ENCODE data around the gene HRH4. TPM values are rescaled to one million over a fixed set of nuclear protein-coding genes. Genes with fewer than 3 reads are reported as not detected.

HRH4 gene, protein sequence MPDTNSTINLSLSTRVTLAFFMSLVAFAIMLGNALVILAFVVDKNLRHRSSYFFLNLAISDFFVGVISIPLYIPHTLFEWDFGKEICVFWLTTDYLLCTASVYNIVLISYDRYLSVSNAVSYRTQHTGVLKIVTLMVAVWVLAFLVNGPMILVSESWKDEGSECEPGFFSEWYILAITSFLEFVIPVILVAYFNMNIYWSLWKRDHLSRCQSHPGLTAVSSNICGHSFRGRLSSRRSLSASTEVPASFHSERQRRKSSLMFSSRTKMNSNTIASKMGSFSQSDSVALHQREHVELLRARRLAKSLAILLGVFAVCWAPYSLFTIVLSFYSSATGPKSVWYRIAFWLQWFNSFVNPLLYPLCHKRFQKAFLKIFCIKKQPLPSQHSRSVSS
- under 1 TPM; 0.16 to 0.26 TPM for total RNA-seq

DNA sequence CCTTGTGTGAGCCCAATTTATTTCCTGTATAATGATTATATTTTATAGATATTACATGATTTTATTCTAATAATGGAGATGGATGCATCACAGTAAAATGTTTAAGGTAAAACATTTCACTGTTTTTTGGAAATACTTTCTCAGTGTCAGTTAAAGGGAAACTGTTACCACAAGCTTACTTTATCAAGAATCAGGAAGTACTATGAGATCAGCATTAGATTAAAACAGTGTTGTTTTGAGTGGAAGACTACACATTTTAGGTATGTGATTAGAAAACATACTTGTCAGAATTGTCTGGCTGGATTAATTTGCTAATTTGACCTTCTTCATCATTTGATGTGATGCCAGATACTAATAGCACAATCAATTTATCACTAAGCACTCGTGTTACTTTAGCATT is at the start of gene HRH4:
Gene HRH4 (plus strand): TSS at position 250 of the 400 bp plus-strand sequence. CDS start 92 bp downstream, at position 342.
- ChIA-PET CTCF (interaction anchor here (0.6 to 2.1 kb wide), 10 partner anchors 11 to 719 kb away, joined by 3 to 12 read pairs (median 4); no protein-coding TSS in a partner anchor), POLR2A (interaction anchor here (0.7 kb wide), 1 partner anchor 34 kb away, joined by 3 read pairs; no protein-coding TSS in a partner anchor)
- Mint-ChIP-seq H3K4me3 (no peak within 1 kb of the TSS), H3K27ac (no peak within 1 kb of the TSS), H3K27me3 (peaks cover 3% of the 10 kb centered on the region), H3K4me1 (peaks cover 35% of the 10 kb centered on the region), H3K9me3 (ENCODE audit: low read depth) (peaks cover 4% of the 10 kb centered on the region), H3K36me3 (ENCODE audit: low read depth) (peaks cover 6% of the 10 kb centered on the region)
- DNase-seq (no peak), ATAC-seq (peak; percentile 31)
- intact Hi-C loops (cut with DNase I, micrococcal nuclease), result no loop called here

DNA sequence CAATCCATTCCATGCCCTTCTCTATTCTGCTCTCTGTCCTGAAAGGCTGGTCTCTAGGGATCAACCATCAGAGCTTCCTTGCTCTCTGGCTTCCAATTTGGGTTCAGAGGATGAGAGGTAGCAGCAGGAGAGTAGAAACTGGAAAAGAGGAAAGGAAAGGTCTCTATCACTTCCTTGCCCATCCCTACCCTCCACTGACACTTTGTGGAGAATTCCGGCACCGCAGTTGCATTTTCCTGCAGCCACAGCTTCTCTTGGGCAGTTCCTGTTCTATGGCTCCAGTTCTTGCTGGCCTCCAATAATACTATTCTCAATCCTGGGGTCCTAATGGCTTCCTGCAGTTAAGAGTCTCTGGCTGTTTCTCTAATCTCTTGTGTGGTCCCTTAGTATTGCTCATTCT is 47.3 kb upstream of the HRH4 start:
- no peak overlapping the region for H3K4me3 Mint-ChIP-seq
- no peak overlapping the region for H3K27ac Mint-ChIP-seq
- no peak for ATAC-seq
- H3K27me3 Mint-ChIP-seq, result peaks cover 31% of the 10 kb centered on the region
- H3K36me3 Mint-ChIP-seq (ENCODE audit: low read depth), result peaks cover 1% of the 10 kb centered on the region
- peaks cover 28% of the 10 kb centered on the region for H3K4me1 Mint-ChIP-seq
- H3K9me3 Mint-ChIP-seq (ENCODE audit: low read depth), result peaks cover 5% of the 10 kb centered on the region
- intact Hi-C loops (cut with DNase I, micrococcal nuclease), result loop anchor here (2.0 to 5.0 kb wide), 4 partner anchors 14 to 259 kb away; partner anchors contain the start of gene IMPACT (in 1 of the 2)
- ChIA-PET POLR2A (interaction anchor here (0.6 to 1.3 kb wide), 3 partner anchors 15 to 44 kb away, joined by 3 to 5 read pairs (median 4); partner anchors contain the start of gene OSBPL1A), CTCF (interaction anchor here (0.8 to 2.9 kb wide), 4 partner anchors 40 to 80 kb away, joined by 3 to 11 read pairs (median 4); no protein-coding TSS in a partner anchor)
- no peak for DNase-seq

DNA sequence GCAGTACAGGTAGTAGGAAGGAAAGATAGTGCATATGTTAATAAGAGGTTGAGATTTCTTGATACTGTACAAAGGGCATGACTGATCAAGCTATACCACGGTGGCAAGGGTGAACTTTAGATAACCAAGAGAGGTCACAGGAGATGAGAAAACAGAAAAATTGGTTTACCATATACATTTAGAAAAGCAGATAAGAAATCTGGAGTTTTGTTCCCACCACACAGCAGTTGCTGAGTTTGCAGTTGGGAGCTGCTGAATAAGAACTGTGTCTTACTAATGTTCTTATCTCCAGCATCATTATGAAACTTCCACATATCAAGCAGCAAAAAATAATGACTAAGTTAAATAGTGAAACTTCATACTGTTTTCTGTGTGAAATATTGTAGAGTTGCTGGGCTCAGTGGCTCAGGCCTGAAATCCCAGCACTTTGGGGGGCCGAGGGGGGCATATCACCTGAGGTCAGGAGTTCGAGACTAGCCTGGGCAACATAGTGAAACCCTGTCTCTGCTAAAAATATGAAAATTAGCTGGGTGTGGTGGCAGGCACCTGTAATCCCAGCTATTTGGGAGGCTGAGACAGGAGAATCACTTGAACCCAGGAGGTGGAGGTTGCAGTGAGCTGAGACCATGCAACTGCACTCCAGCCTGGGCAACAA is 46.0 kb upstream of the HRH4 start:
- H3K36me3 Mint-ChIP-seq (ENCODE audit: low read depth), result peaks cover 1% of the 10 kb centered on the region
- H3K4me3 Mint-ChIP-seq, result no peak overlapping the region
- DNase-seq, result peak; percentile 52
- peak; percentile 85 for ATAC-seq
- ChIA-PET CTCF (interaction anchor here (0.6 to 2.9 kb wide), 8 partner anchors 13 to 100 kb away, joined by 3 to 19 read pairs (median 4); no protein-coding TSS in a partner anchor), POLR2A (interaction anchor here (0.6 to 1.3 kb wide), 3 partner anchors 12 to 46 kb away, joined by 3 to 9 read pairs (median 5); partner anchors contain the start of genes IMPACT and OSBPL1A)
- peaks cover 5% of the 10 kb centered on the region for H3K9me3 Mint-ChIP-seq (ENCODE audit: low read depth)
- peaks cover 28% of the 10 kb centered on the region for H3K4me1 Mint-ChIP-seq
- intact Hi-C loops (cut with DNase I, micrococcal nuclease), result loop anchor here (1.0 to 5.0 kb wide), 7 partner anchors 12 to 258 kb away; partner anchors contain the start of gene IMPACT (in 1 of the 2)
- no peak overlapping the region for H3K27ac Mint-ChIP-seq
- peaks cover 30% of the 10 kb centered on the region for H3K27me3 Mint-ChIP-seq

DNA sequence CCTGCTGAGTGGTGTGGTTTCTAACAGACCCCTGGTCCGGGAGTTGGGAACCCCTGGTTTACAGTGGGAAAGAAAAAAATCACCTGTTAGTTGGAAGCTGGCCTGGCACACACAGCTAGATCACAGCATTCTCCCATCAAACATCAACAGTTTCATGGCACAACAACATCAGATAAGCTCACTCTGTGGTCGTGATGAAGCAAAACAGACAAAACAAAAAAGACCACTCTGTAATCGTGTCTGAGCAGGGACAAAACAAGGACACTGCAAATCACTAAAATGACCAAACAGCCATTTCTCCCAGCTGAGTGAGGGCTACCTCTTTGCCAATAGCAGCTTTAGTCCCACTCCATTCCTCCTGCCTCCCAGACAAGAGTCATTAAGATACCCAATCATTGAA is 43.0 kb upstream of the HRH4 start:
- peaks cover 1% of the 10 kb centered on the region for H3K36me3 Mint-ChIP-seq (ENCODE audit: low read depth)
- peaks cover 5% of the 10 kb centered on the region for H3K9me3 Mint-ChIP-seq (ENCODE audit: low read depth)
- H3K27ac Mint-ChIP-seq, result no peak overlapping the region
- ChIA-PET CTCF (interaction anchor here (0.9 kb wide), 1 partner anchor 13 kb away, joined by 3 read pairs; no protein-coding TSS in a partner anchor), POLR2A (interaction anchor here (0.7 kb wide), 1 partner anchor 23 kb away, joined by 3 read pairs; no protein-coding TSS in a partner anchor)
- H3K27me3 Mint-ChIP-seq, result peaks cover 34% of the 10 kb centered on the region
- no peak for DNase-seq
- no peak for ATAC-seq
- peaks cover 26% of the 10 kb centered on the region for H3K4me1 Mint-ChIP-seq
- intact Hi-C loops (cut with DNase I, micrococcal nuclease), result no loop called here
- no peak overlapping the region for H3K4me3 Mint-ChIP-seq

DNA sequence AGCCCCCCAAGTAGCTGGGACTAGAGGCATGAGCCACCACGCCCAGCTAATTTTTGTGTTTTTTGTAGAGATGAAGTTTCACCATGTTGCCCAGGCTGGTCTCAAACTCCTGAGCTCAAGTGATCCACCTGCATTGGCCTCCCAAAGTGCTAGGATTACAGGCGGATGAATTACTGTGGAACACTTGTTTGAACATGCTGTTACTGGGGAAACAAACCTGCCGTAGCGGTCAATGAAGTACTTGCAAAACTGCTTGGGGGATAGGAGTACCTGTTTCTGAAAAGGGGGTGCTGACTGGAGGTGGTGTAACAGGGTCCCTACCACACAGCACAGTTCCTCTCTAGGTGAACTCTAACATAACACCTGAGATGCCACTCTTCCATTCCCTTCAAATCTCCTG is 39.9 kb upstream of the HRH4 start:
- DNase-seq (no peak), ATAC-seq (no peak)
- H3K27ac Mint-ChIP-seq, result no peak overlapping the region
- ChIA-PET POLR2A (no interaction called here), CTCF (no interaction called here)
- H3K4me1 Mint-ChIP-seq, result peaks cover 4% of the 10 kb centered on the region
- H3K27me3 Mint-ChIP-seq, result peaks cover 48% of the 10 kb centered on the region
- peaks cover 1% of the 10 kb centered on the region for H3K36me3 Mint-ChIP-seq (ENCODE audit: low read depth)
- intact Hi-C loops (cut with DNase I, micrococcal nuclease), result loop anchor here in 1 of 2 experiments (10.0 kb wide), 1 partner anchor 966 kb away; the partner anchor contains the start of gene RIOK3
- no peak overlapping the region for H3K4me3 Mint-ChIP-seq
- H3K9me3 Mint-ChIP-seq (ENCODE audit: low read depth), result peaks cover 1% of the 10 kb centered on the region

DNA sequence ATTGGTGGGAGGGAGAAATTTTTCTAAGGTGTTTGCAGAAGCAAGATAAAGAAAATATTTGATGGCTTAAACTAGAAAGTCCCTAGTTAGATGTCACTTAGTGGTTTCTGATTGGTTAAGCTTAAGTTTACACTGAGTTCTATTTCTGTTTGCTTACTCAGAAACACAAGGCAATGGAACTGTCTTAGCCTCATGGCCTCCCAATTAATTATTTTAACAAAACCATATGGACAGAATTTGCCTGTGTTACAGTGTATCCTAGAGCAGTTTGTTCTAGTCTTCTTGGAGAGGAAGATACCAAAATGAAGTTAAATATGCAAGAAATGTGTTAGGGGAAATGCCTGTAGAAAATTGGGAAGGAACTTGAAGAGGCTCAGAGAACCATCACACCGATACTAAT is 38.6 kb upstream of the HRH4 start:
- no peak overlapping the region for H3K4me3 Mint-ChIP-seq
- H3K9me3 Mint-ChIP-seq (ENCODE audit: low read depth), result peaks cover 8% of the 10 kb centered on the region
- ATAC-seq (no peak), DNase-seq (no peak)
- POLR2A ChIA-PET, result no interaction called here
- peaks cover 42% of the 10 kb centered on the region for H3K27me3 Mint-ChIP-seq
- peaks cover 11% of the 10 kb centered on the region for H3K36me3 Mint-ChIP-seq (ENCODE audit: low read depth)
- CTCF ChIA-PET, result interaction anchor here (1.0 kb wide), 1 partner anchor 14 kb away, joined by 3 read pairs; no protein-coding TSS in a partner anchor
- intact Hi-C loops (cut with DNase I, micrococcal nuclease), result loop anchor here in 1 of 2 experiments (10.0 kb wide), 1 partner anchor 967 kb away; the partner anchor contains the start of gene RIOK3
- H3K4me1 Mint-ChIP-seq, result peaks cover 9% of the 10 kb centered on the region
- H3K27ac Mint-ChIP-seq, result no peak overlapping the region

DNA sequence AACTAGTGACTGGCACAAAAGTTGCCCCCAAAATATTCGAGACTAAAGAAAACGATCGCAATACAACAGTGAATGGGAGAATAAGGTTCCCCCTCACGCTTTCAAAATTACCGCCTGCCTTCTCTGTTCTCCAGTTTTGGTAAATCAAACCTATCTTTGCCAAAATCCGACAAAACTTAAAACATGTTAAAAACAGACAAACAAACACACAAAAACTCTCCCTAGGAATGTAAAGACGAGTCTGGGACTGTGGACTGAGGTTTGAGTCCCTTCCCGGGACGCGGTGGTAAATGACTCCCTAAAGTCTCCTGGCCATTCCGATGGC is 34.4 kb upstream of the HRH4 start:
- POLR2A ChIA-PET, result no interaction called here
- intact Hi-C loops (cut with DNase I, micrococcal nuclease), result loop anchor here (1.0 to 10.0 kb wide), 7 partner anchors 12 to 971 kb away; partner anchors contain the start of genes OSBPL1A (in 1 of the 2) and RIOK3 (in 1 of the 2)
- Mint-ChIP-seq H3K9me3 (ENCODE audit: low read depth) (peaks cover 11% of the 10 kb centered on the region), H3K36me3 (ENCODE audit: low read depth) (peaks cover 24% of the 10 kb centered on the region), H3K4me1 (peaks cover 29% of the 10 kb centered on the region), H3K4me3 (peak overlapping the region; percentile 85), H3K27ac (peak overlapping the region; percentile 79), H3K27me3 (peaks cover 21% of the 10 kb centered on the region)
- ATAC-seq (no peak), DNase-seq (no peak)
- CTCF ChIA-PET, result interaction anchor here (1.1 to 1.4 kb wide), 2 partner anchors 32 to 63 kb away, joined by 3 to 4 read pairs; no protein-coding TSS in a partner anchor

DNA sequence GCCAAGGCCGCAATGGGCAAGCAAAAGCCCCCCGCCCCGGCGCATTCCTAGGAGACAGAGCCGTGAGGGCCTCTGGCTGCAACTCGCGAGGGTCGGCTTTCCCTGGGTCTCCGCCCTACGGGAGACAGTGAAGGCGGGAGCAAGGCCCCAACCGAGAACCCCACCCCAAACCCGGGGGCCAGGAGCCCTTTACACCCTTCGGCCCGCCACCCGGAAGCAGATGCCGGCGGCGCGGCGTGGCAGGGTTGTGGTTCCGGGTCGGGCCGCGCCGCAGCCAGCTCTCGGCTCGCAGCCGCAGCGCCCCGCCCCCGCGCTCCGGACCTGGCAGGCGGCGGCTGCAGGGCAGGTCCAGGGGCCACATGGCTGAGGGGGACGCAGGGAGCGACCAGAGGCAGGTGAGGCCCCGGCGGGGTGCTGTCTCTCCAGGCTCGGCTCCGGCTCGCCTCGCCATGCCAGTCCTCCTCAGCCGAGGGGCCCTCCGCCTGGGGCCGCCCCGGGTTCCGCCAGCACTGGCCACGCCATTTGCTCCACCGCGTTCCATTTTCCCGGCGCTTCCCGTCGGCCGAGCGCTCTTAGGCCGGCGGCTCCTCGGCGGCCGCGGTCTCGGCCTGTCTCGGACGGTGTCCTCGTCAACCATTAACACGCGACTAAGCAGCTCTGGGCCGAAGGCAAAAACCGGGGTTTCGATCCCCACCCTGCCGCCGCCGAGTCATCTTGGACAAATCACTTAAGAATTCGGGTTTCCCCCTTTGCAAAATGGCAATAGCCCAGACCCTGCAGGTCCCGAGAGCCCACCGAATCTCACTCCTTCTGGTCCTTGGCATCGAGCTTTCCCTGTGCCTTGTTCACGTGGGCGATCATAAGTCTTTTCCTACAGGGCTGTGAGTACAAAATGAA is 33.8 kb upstream of the HRH4 start, which contains the start of gene IMPACT:
Gene IMPACT (plus strand): TSS at position 273 of the 897 bp plus-strand sequence. CDS start 87 bp downstream, at position 360.
- Mint-ChIP-seq H3K27ac (peak within 1 kb of the TSS; percentile 90), H3K27me3 (peaks cover 19% of the 10 kb centered on the region), H3K36me3 (ENCODE audit: low read depth) (peaks cover 27% of the 10 kb centered on the region), H3K4me1 (peaks cover 29% of the 10 kb centered on the region), H3K4me3 (peak within 1 kb of the TSS; percentile 85), H3K9me3 (ENCODE audit: low read depth) (peaks cover 11% of the 10 kb centered on the region)
- intact Hi-C loops (cut with DNase I, micrococcal nuclease), result loop anchor here (1.0 to 10.0 kb wide), 7 partner anchors 12 to 972 kb away; partner anchors contain the start of genes OSBPL1A (in 1 of the 2) and RIOK3 (in 1 of the 2)
- ATAC-seq (peak; percentile 94), DNase-seq (peak; percentile 86)
- ChIA-PET POLR2A (interaction anchor here (0.6 kb wide), 2 partner anchors 12 to 34 kb away, joined by 3 read pairs; partner anchors contain the start of gene HRH4), CTCF (interaction anchor here (0.7 to 1.4 kb wide), 4 partner anchors 11 to 67 kb away, joined by 3 to 5 read pairs (median 4); no protein-coding TSS in a partner anchor)

DNA sequence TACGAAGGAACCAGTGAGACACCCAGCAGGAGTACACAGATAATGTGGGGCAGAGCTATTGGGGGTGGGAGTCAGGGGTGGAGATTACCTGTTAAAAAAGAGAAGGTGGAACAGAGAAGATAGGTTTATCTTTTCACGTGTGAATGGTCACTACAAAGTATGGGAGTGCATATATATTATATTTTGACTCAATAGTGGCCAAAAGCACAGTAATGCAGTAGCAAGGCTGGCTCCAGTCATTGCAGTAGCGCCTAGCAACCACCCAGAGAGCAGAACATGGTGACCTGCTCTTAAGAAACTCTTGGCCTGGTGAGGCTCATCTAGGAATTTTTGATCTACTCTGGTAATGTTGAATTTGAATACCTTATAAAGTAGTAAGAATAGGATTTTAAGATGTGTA is 33.0 kb upstream of the HRH4 start:
- Mint-ChIP-seq H3K9me3 (ENCODE audit: low read depth) (peaks cover 11% of the 10 kb centered on the region), H3K27ac (peak overlapping the region; percentile 90), H3K36me3 (ENCODE audit: low read depth) (peaks cover 28% of the 10 kb centered on the region), H3K4me1 (peaks cover 29% of the 10 kb centered on the region), H3K4me3 (peak overlapping the region; percentile 85), H3K27me3 (peaks cover 14% of the 10 kb centered on the region)
- ATAC-seq (no peak), DNase-seq (peak; percentile 18)
- intact Hi-C loops (cut with DNase I, micrococcal nuclease), result loop anchor here (2.0 to 10.0 kb wide), 6 partner anchors 15 to 973 kb away; partner anchors contain the start of genes OSBPL1A (in 1 of the 2) and RIOK3 (in 1 of the 2)
- ChIA-PET POLR2A (no interaction called here), CTCF (interaction anchor here (0.9 to 1.4 kb wide), 2 partner anchors 61 to 68 kb away, joined by 4 to 5 read pairs; no protein-coding TSS in a partner anchor)

DNA sequence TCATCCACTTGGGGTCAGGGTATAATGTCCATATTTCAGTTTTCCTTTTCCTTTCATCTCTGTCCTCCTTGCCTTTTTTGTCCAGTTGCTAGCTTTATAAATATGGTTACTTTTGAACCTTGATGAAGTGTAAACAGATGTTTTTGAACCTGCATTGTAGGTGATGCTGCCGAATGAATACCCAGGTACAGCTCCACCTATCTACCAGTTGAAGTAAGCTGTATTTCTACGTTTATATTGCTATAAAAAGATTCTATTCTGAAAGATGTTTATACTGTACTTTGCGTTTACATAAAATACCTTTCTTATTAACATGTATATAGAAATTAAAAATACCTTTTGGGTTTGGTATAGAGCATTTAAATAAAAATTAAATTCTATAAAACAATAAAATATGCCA is 31.7 kb upstream of the HRH4 start:
- Mint-ChIP-seq H3K4me3 (no peak overlapping the region), H3K9me3 (ENCODE audit: low read depth) (peaks cover 11% of the 10 kb centered on the region), H3K36me3 (ENCODE audit: low read depth) (peaks cover 32% of the 10 kb centered on the region), H3K4me1 (peaks cover 29% of the 10 kb centered on the region), H3K27ac (no peak overlapping the region), H3K27me3 (peaks cover 7% of the 10 kb centered on the region)
- ChIA-PET CTCF (interaction anchor here (0.7 to 1.4 kb wide), 4 partner anchors 26 to 1416 kb away, joined by 3 to 10 read pairs (median 4); no protein-coding TSS in a partner anchor), POLR2A (no interaction called here)
- ATAC-seq (no peak), DNase-seq (no peak)
- intact Hi-C loops (cut with DNase I, micrococcal nuclease), result loop anchor here (5.0 to 10.0 kb wide), 2 partner anchors 59 to 974 kb away; partner anchors contain the start of gene RIOK3 (in 1 of the 2)
